Endometrium (tissue), 2 donors: ENCODE results near the gene PPP1R13B.
"Not testable (repeated sequence)": the region's sequence is repeated elsewhere in the genome, so short reads cannot be mapped to it uniquely, and the experiment has no call there.

Experiments used
- FAIRE-seq: peaks from 2 replicates; lab custom pipeline; 2012; peaks lifted over from hg19 to GRCh38; lab: Jason Lieb, UNC
- donor health status: control.
- donor health status: control.

The PPP1R13B gene

GRCh38 chr14:103861413-103862392 is 14.3 kb upstream of the PPP1R13B start:
- no peak for FAIRE-seq

- no peak for FAIRE-seq
Observed at GRCh38 chr14:103859416-103860202, 12.2 kb upstream of the PPP1R13B start.

- no peak for FAIRE-seq
Observed at GRCh38 chr14:103858063-103858781, 10.8 kb upstream of the PPP1R13B start.

GRCh38 chr14:103857256-103857655 is 9.9 kb upstream of the PPP1R13B start:
- no peak for FAIRE-seq

GRCh38 chr14:103856607-103857006 is 9.2 kb upstream of the PPP1R13B start:
- FAIRE-seq, result no peak

GRCh38 chr14:103856105-103856504 is 8.7 kb upstream of the PPP1R13B start:
- FAIRE-seq, result no peak

GRCh38 chr14:103855734-103856095 is 8.3 kb upstream of the PPP1R13B start:
- FAIRE-seq, result no peak

GRCh38 chr14:103854822-103855733 is 7.7 kb upstream of the PPP1R13B start:
- no peak for FAIRE-seq

GRCh38 chr14:103854017-103854808 is 6.8 kb upstream of the PPP1R13B start:
- no peak for FAIRE-seq

- FAIRE-seq, result no peak
Observed at GRCh38 chr14:103849151-103849886, 1.9 kb upstream of the PPP1R13B start.

GRCh38 chr14:103848175-103849077 is 1.1 kb upstream of the PPP1R13B start:
- no peak for FAIRE-seq

GRCh38 chr14:103846543-103847450 is 578 bp downstream of the PPP1R13B start:
- FAIRE-seq, result no peak

GRCh38 chr14:103846097-103846496 is 1.3 kb downstream of the PPP1R13B start:
- no peak for FAIRE-seq

- FAIRE-seq, result no peak
Observed at GRCh38 chr14:103845327-103845726, 2.0 kb downstream of the PPP1R13B start.

GRCh38 chr14:103841265-103841664 is 6.1 kb downstream of the PPP1R13B start:
- not testable (repeated sequence) for FAIRE-seq

- no peak for FAIRE-seq
Observed at GRCh38 chr14:103840014-103840413, 7.4 kb downstream of the PPP1R13B start.

- FAIRE-seq, result no peak
Observed at GRCh38 chr14:103839579-103839978, 7.8 kb downstream of the PPP1R13B start.

- no peak for FAIRE-seq
Observed at GRCh38 chr14:103838117-103838516, 9.3 kb downstream of the PPP1R13B start.
